GF-D8 (cell line): ENCODE measurements around the gene NME9.

Experiments
- DNase-seq: peaks from one replicate; lab custom pipeline; 2025; lab: John Stamatoyannopoulos, UW

Gene NME9

GRCh38 chr3:138281561-138281960 lies 48.1 kb downstream of the NME9 start:
- DNase-seq: no peak

GRCh38 chr3:138271189-138271794 lies 58.4 kb downstream of the NME9 start:
- no peak for DNase-seq

- no peak for DNase-seq
These were observed 59.4 kb downstream of the NME9 start for GRCh38 chr3:138270245-138270644.

- DNase-seq: no peak
These were observed 62.6 kb downstream of the NME9 start for GRCh38 chr3:138267083-138267482.

- DNase-seq: no peak
These were observed 63.9 kb downstream of the NME9 start for GRCh38 chr3:138265745-138266144.

- no peak for DNase-seq
These were observed 66.5 kb downstream of the NME9 start for GRCh38 chr3:138263104-138263503.

- DNase-seq: no peak
These were observed 69.0 kb downstream of the NME9 start for GRCh38 chr3:138260611-138261010.

GRCh38 chr3:138259126-138259525 lies 70.5 kb downstream of the NME9 start:
- DNase-seq: no peak

- DNase-seq: no peak
These were observed 71.7 kb downstream of the NME9 start for GRCh38 chr3:138257986-138258385.

- DNase-seq: no peak
These were observed 73.6 kb downstream of the NME9 start for GRCh38 chr3:138256022-138256421.

GRCh38 chr3:138254216-138254615 lies 75.4 kb downstream of the NME9 start:
- DNase-seq: no peak

GRCh38 chr3:138253609-138254008 lies 76.0 kb downstream of the NME9 start:
- DNase-seq: no peak
